A673 (cell line): ENCODE results near the gene NIBAN1. TPM values are rescaled to one million over a fixed set of nuclear protein-coding genes. Genes with fewer than 3 reads are reported as not detected.
"Not testable (repeated sequence)": the region's sequence is repeated elsewhere in the genome, so short reads cannot be mapped to it uniquely, and the experiment has no call there.

Experiments used
- BruUV-seq: library from RNA; stranded (reverse); fragments of 400-500 nt; replicated peaks from 2 replicates; lab custom pipeline; 2021; lab: Mats Ljungman, UMichigan
- CTCF ChIA-PET: fragments of 300-600 bp; sonication (Branson Sonifier 250); formaldehyde crosslinking; loops from one replicate; lab custom pipeline; 2022; ENCODE audit warnings: antibody characterized with exemption; lab: Charles Lee
- POLR2A ChIA-PET: fragments of 300-600 bp; sonication (Branson Sonifier 250); formaldehyde crosslinking; loops from one replicate; lab custom pipeline; 2022; ENCODE audit warnings: antibody characterized with exemption; ENCODE audit not compliant: low non-redundant PET; lab: Charles Lee
- DNase-seq: peaks from one replicate; pipeline ENCODE4 v3.0.0-alpha.2; 2015; ENCODE audit warnings: low spot score
- H3K27ac ChIP-seq: fragments of 200-600 bp; sonication (generic); 2 replicates; pipeline ENCODE4 v1.5.1; 2016; ENCODE audit warnings: mixed run types, low read depth, mild to moderate bottlenecking, mixed read lengths, antibody characterized with exemption, low read length; ENCODE audit not compliant: poor library complexity, severe bottlenecking
- H3K27me3 ChIP-seq: fragments of 200-600 bp; sonication (generic); replicated peaks from 2 replicates; pipeline ENCODE4 v1.6.1; 2017; ENCODE audit warnings: mixed run types, low read depth, mild to moderate bottlenecking, mixed read lengths, antibody characterized with exemption, low read length; ENCODE audit not compliant: insufficient read depth, poor library complexity
- H3K36me3 ChIP-seq: fragments of 200-600 bp; sonication (generic); 2 replicates; pipeline ENCODE4 v1.6.1; 2016; ENCODE audit warnings: mixed run types, mild to moderate bottlenecking, mixed read lengths, antibody characterized with exemption, low read length; ENCODE audit not compliant: insufficient read depth, poor library complexity, severe bottlenecking
- H3K4me1 ChIP-seq: fragments of 200-600 bp; sonication (generic); 2 replicates; pipeline ENCODE4 v1.6.1; 2017; ENCODE audit warnings: mixed run types, mild to moderate bottlenecking, mixed read lengths, antibody characterized with exemption, low read length; ENCODE audit not compliant: insufficient read depth, poor library complexity, severe bottlenecking
- H3K4me3 ChIP-seq: fragments of 200-600 bp; sonication (generic); 2 replicates; pipeline ENCODE4 v1.5.1; 2016; ENCODE audit warnings: low read depth, mixed run types, mild to moderate bottlenecking, mixed read lengths, low read length; ENCODE audit not compliant: poor library complexity, severe bottlenecking
- H3K9me3 ChIP-seq: fragments of 200-600 bp; sonication (generic); 2 replicates; pipeline ENCODE4 v1.6.1; 2016; ENCODE audit warnings: mixed run types, low read depth, mild to moderate bottlenecking, mixed read lengths, antibody characterized with exemption, low read length; ENCODE audit not compliant: poor library complexity, severe bottlenecking
- CTCF ChIP-seq: fragments of 300-800, 200-600 bp; sonication (generic); conservative IDR thresholded peaks from 2 replicates; pipeline ENCODE4 v1.5.1; 2017; ENCODE audit warnings: low read depth, mild to moderate bottlenecking, antibody characterized with exemption, low read length, moderate library complexity, mixed read lengths
- EZH2 ChIP-seq: fragments of 200-600 bp; sonication (generic); IDR thresholded peaks from 2 replicates; pipeline ENCODE4 v1.6.1; 2017; ENCODE audit warnings: borderline replicate concordance, low read depth, mild to moderate bottlenecking, mixed read lengths, antibody characterized with exemption, low read length; ENCODE audit not compliant: poor library complexity, severe bottlenecking
- intact Hi-C: fragments of 100-400 bp; cut with micrococcal nuclease; formaldehyde crosslinking; loops from one replicate; pipeline ENCODE4 v1.10.0; 2022; ENCODE audit not compliant: unreplicated experiment
- total RNA-seq: library from RNA; stranded (reverse); gene quantifications from 2 replicates; pipeline ENCODE4 v1.2.3, GENCODE V29; 2021

Gene NIBAN1
- total RNA-seq, 1 experiment from 2014 or later, result 52.9 TPM

- Histone ChIP-seq H3K9me3 (no peaks in the 10 kb centered on the region), H3K4me1 (no peaks in the 10 kb centered on the region), H3K27me3 (no peaks in the 10 kb centered on the region), H3K4me3 (no peak overlapping the region), H3K36me3 (no peaks in the 10 kb centered on the region), H3K27ac (no peak overlapping the region)
- intact Hi-C loops, result no loop called here
- no peak for DNase-seq
- BruUV-seq, result no TSS peak
- ChIA-PET POLR2A (no interaction called here), CTCF (interaction anchor here (0.6 kb wide), 1 partner anchor 628 kb away, joined by 5 read pairs; the partner anchor contains the start of gene C1orf21)
- TF ChIP-seq CTCF (no peak), EZH2 (no peak)
These were observed 40.6 kb upstream of the NIBAN1 start for GRCh38 chr1:185014941-185015340.

DNA sequence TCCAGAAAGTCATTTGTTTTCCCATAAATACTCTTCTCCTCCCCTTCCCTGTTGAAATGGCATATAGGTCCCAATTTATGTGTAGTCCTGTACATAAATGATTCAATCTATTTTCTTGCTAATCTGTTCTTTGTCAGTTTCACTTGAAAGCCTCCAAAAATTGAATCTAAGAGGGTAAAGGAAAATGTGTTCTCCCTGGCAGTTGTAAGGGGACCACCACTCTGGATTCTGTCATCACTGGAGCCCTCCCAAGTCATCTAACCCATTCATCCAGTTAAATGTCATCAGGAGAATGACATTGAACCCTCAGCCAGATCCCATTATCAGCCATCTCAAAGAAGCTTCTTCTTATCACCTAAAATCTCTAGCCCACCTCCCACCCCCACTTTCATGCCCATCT is 36.1 kb upstream of the NIBAN1 start:
- no peak for TF ChIP-seq EZH2
- no peak for TF ChIP-seq CTCF
- ChIA-PET POLR2A (no interaction called here), CTCF (no interaction called here)
- intact Hi-C loops, result no loop called here
- Histone ChIP-seq H3K27ac (no peak overlapping the region), H3K9me3 (no peaks in the 10 kb centered on the region), H3K4me1 (peaks cover 15% of the 10 kb centered on the region), H3K36me3 (no peaks in the 10 kb centered on the region), H3K4me3 (no peak overlapping the region), H3K27me3 (no peaks in the 10 kb centered on the region)
- DNase-seq, result no peak
- BruUV-seq, result no TSS peak

- H3K4me3 ChIP-seq, result no peak overlapping the region
- peaks cover 15% of the 10 kb centered on the region for H3K4me1 ChIP-seq
- H3K27ac ChIP-seq, result no peak overlapping the region
- intact Hi-C loops, result no loop called here
- TF ChIP-seq EZH2 (no peak), CTCF (no peak)
- CTCF ChIA-PET, result no interaction called here
- no peaks in the 10 kb centered on the region for H3K9me3 ChIP-seq
- peak; percentile 61 for DNase-seq
- POLR2A ChIA-PET, result no interaction called here
- H3K27me3 ChIP-seq, result no peaks in the 10 kb centered on the region
- H3K36me3 ChIP-seq, result no peaks in the 10 kb centered on the region
- no TSS peak for BruUV-seq
These were observed 34.5 kb upstream of the NIBAN1 start for GRCh38 chr1:185008838-185009237.

DNA sequence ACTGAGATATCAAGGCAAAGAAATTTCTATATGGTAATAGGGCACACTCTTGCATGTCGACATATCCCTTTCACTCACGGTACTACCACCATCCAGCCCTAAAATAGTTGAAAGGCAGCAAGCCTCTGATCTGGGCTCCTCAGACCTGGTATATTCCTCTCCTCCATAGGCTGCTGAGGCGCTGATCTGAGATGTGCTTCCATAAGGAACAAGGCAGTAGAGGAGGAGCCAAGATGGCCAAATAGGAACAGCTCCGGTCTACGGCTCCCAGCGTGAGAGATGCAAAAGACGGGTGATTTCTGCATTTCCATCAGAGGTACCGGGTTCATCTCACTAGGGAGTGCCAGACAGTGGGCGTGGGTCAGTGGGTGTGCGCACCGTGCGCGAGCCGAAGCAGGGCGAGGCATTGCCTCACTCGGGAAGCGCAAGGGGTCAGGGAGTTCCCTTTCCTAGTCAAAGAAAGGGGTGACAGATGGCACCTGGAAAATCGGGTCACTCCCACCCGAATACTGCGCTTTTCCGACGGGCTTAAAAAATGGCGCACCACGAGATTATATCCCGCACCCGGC is 27.1 kb upstream of the NIBAN1 start:
- H3K9me3 ChIP-seq, intact Hi-C loops, H3K36me3 ChIP-seq, H3K27ac ChIP-seq, DNase-seq, POLR2A ChIA-PET, BruUV-seq, H3K4me1 ChIP-seq, CTCF ChIA-PET, H3K27me3 ChIP-seq, H3K4me3 ChIP-seq: not testable (repeated sequence)

DNA sequence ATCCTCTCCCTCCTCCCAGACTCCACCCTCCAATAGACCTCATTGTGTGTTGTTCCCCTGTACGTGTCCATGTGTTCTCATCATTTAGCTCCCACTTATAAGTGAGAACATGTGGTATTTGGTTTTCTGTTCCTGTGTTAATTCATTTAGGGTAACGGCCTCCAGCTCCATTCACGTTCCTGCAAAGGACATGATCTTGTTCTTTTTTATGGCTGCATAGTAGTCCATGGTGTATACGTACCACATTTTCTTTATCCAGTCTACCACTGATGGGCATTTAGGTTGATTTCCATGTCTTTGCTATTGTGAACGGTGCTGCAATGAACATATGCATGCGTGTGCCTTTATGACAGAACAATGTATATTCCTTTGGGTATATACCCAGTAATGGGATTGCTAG is 25.7 kb upstream of the NIBAN1 start:
- POLR2A ChIA-PET, CTCF ChIA-PET, H3K27me3 ChIP-seq, H3K36me3 ChIP-seq, H3K4me3 ChIP-seq, H3K9me3 ChIP-seq, BruUV-seq, DNase-seq, intact Hi-C loops, H3K27ac ChIP-seq, H3K4me1 ChIP-seq: not testable (repeated sequence)
